ENCODE results near the gene WWTR1.

- no peak for TF ChIP-seq CTCF (IDR thresholded peaks at IDR 0.05)
- no peak for TF ChIP-seq POLR2A (IDR thresholded peaks at IDR 0.05)
Observed at GRCh38 chr3:149625795-149626194, 32.0 kb downstream of the WWTR1 start.

All from testis (tissue), 2 donors.